ENCODE measurements around the gene RASGRF1.

The RASGRF1 gene

DNA sequence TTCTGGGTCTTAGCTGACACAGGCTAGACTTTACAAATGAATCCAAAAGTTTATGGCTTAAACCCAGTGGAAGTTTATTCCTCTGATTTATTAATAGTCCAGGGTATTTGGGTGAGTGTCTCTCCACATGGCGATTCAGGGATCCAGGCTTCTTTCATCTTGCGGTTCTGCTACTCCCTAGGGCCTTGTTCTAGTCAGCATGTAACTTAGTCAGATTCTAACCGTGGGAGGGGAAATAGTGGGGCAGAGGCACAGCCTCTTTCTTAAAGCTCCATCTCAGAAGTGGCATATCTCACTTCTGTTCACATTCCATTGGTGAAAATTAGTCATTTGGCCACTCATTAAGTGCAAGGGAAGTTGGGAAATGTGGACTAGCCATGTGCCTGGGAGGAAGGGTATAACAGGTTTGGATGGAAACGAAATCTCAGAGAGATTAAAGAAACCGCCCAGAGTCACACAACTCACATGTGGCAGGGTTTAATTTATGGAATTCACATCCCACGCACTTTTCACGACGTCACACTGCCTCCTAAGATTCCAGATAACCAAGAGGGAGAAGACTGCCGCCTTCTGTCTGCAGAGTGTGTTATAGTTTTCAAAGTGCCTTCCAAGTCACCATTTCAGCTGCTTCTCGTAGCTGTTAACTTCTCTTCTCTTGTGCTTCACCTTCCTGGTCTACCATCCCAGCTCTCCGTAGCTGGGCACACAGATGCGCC, 11.4 kb upstream of the RASGRF1 start:
- no peak for DNase-seq (ENCODE audit: low read depth)

DNA sequence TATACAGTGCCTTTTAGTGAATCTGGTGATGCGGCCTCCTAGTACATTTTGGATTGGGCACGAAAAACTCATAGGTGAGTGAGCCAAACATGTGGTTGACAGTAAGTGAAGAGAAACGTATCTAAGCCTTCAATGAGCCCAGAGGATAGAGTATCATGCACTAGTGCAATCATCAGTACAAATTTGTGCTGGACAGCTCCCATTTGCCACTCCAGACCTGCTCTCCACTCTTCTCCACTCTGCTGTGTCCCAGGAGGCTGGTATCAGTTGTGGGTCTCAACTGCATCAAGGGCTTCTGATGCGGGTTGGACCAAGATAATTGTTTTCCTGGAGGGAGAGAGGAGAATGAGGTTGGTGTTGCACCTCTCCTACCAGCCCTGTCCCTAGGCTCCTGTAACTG, 9.1 kb upstream of the RASGRF1 start:
- DNase-seq (ENCODE audit: low read depth): no peak

DNA sequence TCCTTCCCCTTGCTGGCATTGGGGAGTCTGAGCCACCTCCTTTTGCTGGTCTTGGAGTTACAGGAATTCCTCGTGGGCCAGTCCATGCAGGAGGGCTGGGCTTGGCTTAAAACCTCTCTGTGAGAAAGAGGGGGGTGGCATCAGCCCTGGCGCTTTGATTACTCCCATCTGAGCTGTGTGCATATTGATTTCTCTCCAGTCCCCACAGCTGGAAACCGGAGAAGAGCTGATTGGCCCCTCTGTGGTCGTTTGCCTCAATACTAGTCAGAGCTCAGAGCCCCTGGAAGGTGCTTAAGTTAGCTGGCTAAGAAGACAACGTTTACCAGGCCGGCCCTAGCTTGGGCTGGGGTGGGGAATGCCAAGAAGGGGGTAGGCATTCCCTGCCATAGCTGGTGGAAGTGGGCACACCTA, 4.0 kb upstream of the RASGRF1 start:
- DNase-seq (ENCODE audit: low read depth): no peak

DNA sequence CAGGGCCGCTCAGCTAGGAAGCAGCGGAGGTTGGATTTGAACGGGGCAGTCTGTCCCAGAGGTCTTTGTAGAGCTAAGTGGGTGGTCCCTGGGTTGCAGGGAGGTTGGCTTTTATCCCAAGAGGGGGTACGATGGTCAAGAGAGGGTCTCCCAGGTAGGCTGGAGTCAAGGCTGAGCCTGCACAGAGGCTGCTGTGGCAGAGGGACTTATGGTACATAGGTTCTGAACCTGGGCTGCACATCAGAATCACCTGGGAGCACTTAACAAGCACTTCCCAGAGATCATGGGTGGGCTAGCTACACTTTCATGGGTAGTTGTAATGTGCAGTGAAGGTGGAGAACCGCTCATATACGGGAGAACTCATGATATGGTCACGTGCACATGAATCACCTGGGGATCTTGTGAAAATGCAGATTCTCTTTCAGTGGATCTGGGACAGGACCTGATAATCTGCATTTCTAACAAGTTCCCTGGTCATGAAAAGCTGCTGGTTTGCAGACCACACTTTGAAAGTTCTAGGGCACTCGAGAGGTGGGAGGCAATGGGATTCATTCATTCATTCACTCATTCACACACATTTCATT, 2.9 kb upstream of the RASGRF1 start:
- no peak for DNase-seq (ENCODE audit: low read depth)

DNA sequence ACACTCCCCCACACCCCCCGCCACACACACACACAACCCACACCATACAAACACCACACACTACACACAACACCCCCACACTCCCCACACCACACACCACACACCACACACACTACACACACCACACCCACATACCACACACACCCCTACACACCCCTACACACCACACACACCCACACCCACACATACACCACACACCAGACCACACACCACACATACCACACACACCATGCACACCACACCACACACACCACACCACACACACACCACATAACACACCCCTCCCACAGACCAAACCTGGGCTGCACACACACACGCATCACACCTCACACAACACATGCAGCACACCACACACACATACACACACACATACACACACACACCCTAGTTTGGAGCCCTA, 1.8 kb upstream of the RASGRF1 start:
- DNase-seq (ENCODE audit: low read depth): no peak

DNA sequence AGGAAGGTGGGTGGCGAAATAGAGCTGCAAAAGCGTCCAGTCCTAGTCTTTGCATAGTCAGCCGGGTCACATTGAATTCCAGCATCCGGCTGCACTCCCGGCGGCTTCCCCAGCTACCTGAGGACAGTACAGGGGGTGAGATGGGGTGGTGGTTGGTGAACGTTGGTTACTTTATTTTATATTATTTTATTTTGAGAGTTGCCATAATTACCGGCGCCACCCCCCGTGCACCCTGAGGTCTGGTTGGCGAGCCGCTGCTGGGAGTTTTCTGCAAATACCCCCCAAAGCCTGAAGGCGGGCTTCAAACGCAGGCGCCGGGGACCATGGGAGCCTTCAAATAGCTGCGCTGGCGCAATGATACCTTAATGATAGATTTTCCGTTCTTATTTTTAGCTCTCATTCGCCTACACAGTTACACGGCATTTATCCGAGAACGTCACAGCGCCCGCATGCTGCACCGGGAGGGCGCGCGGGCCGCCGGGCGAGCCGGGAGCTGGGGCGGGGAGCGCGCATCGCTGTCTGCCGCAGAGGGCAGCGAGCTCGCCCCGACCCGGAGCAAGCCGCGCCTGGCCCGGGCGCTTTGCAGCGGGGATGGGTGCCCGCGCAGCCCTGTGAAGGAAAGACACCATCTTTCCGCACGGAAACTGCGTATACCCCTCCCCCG, 756 bp upstream of the RASGRF1 start:
- no peak for DNase-seq (ENCODE audit: low read depth)

DNA sequence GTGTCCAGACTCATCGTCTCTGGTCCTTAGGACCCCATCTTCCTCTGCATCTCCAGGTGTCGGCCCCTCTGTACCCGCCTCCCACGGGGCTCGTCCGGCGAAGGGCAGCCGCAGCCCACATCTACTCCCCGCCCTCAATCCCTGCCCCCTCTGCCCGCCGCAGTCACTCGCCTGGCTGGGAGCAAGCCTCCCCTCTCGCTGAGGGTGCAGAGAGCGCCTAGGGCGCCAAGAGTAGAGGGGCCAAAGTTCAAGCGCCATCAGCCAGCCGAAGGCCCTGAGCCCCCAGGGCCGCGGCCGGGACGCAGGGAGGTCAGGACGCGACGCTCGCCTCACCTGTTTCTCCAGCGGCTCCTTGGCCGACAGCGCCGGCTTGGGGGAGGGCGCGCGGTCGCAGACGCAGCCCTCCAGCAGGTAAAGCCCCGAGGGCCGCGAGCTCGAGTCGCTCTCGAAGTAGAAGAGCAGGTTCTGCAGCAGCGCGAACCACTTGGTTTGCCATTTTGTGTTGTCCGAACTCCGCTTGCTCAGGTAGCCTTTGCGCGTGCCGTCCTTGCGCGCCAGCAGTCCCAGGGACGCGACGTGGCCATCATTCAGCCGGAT, 592 bp downstream of the RASGRF1 start:
- DNase-seq (ENCODE audit: low read depth): no peak

DNA sequence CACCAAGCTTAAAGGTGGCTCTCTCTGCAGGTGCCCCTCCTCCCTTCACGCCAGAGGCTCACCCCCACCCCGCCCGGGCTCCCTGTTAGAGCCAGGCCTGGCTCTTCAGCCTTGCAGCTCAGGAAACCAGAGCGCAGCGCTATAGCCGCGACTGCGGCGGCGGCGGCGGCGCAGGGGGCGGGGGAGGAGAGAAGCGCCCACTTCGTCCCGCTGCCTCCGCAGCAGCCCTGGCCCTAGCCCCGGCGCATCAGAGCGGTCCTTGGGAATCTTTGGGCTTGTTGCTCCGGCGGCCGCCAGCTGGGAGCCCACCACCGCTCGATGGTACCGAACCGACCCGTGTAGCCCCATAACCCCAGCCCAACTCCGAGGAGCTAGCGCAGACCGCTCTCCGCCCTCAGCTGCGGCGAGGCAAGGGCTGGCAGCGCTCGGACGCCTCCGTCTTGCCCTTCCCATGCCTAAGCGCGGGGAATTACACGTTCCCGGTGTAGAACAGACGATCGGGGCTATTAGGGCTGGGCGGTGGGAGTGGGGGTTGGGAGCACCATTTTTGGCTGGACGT, 1.2 kb downstream of the RASGRF1 start:
- no peak for DNase-seq (ENCODE audit: low read depth)

DNA sequence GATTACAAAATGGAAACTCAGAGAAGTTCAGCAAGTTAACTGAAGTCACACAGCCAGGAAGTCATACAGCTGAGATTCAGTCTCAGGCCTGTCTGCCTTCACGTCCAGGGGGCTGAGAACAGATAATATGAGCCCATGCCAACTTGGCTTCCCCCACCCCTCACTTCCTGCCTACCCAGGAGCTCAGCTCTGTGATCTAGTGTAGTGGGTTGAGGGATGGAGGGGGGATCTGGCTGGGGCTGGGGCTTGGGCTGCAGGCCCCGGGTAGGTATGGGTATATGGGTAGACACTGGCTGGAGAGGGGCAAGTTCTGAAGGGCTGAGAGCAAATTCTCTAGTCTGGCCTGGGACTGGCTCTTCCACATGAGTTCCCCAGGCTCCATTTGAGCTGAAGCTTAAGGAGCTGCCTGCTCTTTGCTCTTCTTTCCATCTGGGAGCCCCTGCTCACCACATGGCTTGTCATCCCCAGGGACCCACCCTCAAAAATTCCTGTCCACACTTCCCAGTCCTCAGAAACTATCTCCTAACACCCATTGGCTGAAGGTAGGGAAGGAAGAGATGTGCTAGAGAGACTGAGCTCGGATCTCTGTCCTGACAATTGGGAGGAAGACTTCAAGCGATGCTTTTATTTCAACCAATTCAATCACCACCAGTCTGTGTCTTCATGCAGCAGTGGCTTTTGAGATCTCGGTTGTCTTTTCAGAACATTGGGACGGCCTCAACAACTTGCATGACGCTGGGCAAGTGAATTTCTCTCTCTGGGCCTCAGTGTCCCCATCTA, 2.0 kb downstream of the RASGRF1 start:
- no peak for DNase-seq (ENCODE audit: low read depth)

DNA sequence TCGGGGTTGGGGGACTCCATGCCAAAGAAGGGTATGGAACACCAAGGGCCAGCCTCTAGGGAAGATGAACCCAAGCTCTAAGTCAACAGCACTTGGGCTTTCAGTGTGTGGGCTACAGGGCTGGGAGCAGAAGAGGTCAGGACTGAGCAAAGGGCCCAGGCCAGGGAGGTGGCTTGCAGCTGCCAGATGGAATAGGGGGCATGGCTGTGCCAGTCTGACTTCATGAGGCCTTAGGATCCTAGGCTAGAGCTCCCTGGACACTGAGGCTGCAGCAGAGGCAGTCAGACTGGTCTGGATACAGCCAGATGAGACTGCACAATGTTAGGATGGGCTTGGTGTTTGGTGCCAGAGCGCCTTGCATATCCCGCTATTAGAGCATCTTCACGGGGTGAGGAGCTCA, 3.8 kb downstream of the RASGRF1 start:
- DNase-seq (ENCODE audit: low read depth): no peak

DNA sequence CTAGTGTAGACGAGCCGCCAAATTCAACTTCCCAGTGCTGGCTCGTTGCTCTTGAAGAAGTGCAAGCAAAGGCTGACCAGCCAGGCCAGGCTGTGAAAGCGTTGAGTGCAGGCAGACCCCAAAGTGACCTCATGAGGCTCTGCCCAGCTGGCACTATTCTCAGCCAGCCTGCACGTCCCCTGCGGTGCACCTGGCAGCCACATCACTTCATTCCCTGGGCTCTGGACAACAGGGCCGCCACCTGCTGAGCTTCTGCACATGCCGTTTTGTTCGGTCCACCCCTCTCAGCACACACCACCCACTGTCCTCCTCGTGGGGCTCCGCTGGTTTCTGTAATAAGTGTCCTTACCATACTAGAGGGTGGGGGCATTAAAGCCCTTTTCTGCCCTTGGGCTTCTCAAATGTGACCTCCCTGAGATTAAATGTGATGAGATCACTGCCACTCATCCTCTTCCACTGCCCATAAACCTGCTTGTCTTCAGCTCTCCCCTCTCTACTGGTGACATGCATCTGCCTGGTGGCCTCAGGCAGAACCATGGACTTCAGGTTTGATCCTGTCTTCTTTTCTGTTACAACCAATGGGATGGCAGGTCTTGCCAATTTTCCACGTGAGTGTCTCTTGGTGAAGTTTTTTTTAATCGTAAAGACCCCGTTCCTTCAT, 6.1 kb downstream of the RASGRF1 start:
- DNase-seq (ENCODE audit: low read depth): no peak

DNA sequence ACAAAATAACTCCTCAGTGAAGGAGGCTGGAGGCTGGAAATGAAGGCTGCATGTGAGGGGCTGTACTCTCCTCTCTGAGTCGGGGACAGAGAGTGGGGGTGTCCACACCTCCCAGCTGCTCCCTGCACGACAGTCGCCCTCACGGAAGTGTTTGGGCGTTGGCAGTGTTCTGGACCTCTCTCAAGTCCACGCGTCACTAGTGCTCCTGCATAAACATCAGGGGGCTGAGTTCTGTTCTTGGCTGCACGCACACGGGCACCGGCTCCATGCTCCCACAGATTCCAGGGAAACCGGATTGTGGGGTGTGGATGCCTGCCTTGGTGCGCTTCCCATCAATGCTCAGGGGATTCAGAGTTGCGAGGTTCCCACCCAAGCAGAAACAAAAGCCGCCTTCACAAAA, 7.4 kb downstream of the RASGRF1 start:
- no peak for DNase-seq (ENCODE audit: low read depth)

DNA sequence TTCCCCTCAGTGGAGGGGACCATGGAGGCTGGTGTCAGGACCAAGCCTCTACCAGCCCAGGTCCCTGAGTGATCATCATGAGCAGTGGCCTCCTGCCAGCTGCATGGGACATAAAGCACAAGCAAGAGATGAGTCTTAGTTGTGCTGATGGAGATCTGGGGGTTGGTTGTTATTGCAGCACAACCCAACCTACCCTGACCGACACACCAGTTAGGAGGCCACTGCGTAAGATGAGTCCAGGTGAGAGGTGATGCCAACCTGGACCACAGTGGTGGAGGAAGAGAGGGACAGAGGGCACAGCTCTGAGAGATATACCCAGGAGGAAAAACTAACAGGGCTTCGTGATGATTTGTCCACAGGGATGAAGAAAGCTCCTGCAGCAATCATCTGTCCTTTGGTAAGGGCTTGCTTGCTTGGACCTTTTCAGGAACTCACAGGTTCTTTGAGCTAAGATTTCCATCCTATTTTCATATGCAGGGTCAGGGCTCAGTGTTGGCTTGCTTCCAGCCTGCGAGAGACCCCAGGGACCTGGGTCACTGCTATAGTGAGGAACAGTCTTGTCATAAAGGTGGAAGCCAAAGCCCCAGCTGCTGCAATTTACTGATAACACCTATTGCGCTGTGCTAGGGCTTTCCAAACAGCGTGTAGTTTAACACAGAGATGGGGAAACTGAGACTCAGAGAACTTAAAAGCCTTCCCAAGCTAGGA, 8.1 kb downstream of the RASGRF1 start:
- no peak for DNase-seq (ENCODE audit: low read depth)

DNA sequence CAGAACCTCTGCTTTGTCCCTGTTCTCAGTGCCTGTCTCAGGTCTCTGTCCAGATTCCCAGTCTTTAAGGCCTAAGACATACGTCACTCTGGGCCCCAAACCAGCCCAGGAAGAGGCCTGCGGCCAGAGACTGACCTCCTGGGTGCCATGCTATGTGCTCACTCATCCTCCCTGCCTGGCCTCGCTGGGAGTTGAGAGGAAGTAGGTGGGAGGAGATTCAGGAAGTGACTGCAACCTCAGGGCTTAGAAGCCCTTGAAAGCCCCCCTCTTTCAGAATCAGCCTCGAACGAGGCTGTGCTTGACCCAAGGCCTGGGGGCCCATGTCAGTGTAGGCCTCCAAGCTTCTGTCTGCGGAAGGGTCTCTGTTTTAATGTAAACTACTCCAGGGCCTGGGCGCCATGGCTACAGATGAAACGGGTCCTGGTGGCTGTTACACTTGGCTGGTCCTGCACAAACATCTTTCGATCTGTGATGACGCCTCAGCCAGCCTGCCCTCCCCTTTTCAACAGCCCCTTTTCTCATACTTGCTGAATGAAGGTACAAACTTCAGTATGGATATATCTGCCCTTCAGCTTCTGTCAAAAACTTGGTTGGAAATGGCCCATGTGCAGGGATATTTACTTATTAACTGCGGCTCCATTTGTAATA, 11.7 kb downstream of the RASGRF1 start:
- DNase-seq (ENCODE audit: low read depth): no peak

DNA sequence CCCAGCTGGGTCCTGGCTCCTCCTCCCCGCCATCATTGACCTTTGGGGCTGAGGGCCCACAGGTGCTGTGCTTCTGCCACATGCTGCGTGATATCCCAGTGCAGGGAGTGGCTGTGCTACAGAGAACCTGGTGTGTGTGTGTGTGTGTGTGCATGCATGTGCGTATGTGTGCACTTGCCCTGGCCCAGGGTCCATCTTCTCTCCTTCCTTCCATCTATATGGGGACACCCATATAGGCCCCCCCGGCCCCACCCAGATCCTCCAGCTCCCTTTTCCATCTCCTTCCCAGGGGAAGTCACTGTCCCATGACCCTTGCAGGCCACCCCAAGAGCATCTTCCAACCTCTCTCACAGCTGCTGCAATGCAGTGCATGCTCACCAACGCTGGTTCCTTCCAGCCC, 12.6 kb downstream of the RASGRF1 start:
- no peak for DNase-seq (ENCODE audit: low read depth)

DNA sequence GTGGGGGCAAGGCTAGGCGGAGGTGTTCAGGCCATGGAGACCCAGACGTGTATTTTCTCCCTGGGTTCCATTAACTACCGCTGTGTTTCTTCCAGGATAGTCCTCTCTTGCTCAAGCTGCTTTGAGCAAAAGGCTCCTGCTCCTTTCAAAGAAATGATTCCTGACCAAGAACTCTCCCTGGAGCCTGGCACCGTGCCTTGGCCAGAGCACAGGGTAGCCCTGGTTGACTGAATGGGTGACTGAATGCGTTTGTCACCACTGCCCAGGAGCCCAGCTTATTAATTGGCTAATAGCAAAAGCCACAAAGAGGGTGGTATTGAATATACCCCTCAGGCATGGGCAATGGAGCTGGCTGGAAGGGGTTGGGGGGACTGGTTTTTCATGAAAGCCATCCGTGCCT, 13.9 kb downstream of the RASGRF1 start:
- DNase-seq (ENCODE audit: low read depth): no peak

DNA sequence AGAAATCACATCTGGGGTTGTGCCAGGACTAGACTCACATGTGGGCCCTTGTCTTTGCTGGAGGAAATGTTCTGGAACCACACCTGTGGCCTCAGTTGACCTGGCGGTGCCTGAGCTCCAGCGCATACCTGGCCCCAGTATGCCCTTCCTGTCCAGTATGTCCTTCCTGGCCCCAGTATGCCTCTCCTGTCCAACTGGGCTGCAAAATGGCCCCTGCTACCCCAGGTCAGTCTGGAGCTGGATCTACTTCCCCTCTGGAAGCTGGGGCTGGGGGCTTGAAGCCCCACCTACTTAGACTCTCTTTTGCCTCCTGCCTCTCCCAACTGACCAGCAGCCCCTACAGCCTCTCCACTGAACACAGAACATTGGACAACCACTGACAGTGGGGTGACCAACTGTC, 15.3 kb downstream of the RASGRF1 start:
- DNase-seq (ENCODE audit: low read depth): no peak

DNA sequence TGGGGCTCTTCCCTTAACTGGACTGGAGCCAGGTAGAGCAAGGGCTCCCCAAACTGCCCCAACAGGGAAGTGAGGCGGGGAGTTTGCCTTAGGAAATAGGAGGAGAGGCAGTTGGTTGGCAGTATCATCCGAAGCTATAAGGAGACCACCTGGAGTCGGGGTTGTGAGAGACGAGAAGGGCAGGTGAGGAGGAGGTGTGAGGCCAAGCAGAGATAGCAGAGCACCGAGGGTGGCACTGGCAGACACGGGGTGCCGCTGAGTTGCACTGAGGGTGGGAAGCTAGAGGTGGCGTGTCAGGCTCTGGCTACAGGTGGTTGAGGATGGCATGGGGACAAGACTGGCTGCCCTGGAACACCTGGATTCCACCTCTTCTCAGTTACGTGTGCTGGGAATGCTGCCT, 17.2 kb downstream of the RASGRF1 start:
- DNase-seq (ENCODE audit: low read depth): no peak

DNA sequence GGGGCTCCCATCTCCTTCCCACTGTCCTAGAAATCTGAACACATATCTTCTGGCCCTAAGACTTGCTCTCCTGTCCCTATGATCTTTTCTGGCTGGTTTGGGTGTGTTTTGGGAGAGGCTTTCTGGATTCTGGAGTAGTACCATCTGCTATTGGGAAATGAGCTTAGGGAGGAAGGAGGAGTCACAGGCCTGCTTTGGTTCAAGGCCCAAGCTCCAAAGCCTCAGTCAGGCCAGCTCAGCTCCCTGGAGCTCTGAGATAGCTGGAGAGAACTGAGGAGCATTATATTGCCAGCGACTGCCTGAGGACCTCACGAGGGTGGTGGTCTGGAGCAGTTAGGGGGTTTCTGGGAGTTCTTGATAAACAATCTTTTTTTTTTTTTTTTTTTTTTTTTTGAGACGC, 18.7 kb downstream of the RASGRF1 start:
- DNase-seq (ENCODE audit: low read depth): peak; percentile 12

DNA sequence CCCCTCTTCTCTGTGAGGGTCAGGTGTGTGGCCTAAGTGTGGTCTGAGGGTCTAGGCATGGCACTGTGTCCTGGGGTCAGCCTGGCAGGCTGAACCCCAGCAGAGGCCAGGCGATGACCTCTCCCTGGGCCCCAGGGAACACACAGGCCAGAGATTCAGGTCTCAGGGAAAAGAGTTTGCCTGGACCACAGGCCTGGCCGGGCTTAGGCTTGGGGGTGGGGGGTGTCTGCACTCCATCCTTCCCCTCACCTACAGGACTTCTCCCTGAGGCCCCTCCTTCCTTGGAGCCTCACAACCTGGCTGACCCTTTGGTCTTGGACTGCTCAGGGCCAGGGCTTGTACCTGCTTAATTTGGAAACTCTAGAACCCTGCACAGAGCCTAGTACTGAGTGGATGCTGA, 21.8 kb downstream of the RASGRF1 start:
- DNase-seq (ENCODE audit: low read depth): no peak

Measured in GM04503 (cell line).